AML-193 (cell line): ENCODE results near the gene PLCH2.

Source experiments
- DNase-seq, 2 experiments: peaks; one replicate each; lab custom pipeline; 2025; lab: John Stamatoyannopoulos, UW

Gene PLCH2

DNA sequence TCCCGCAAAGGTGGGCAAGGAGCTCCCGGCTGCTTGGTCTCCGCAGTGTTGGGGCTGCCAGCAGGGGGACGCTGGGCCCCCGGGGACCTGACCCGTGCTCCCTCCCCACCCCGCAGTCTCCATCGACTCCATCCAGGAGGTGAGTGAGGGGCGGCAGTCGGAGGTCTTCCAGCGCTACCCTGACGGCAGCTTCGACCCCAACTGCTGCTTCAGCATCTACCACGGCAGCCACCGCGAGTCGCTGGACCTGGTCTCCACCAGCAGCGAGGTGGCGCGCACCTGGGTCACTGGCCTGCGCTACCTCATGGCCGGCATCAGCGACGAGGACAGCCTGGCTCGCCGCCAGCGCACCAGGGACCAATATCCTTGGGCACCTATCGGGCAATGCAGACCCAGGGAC is 3.5 kb downstream of the PLCH2 start:
- no peak for DNase-seq

DNA sequence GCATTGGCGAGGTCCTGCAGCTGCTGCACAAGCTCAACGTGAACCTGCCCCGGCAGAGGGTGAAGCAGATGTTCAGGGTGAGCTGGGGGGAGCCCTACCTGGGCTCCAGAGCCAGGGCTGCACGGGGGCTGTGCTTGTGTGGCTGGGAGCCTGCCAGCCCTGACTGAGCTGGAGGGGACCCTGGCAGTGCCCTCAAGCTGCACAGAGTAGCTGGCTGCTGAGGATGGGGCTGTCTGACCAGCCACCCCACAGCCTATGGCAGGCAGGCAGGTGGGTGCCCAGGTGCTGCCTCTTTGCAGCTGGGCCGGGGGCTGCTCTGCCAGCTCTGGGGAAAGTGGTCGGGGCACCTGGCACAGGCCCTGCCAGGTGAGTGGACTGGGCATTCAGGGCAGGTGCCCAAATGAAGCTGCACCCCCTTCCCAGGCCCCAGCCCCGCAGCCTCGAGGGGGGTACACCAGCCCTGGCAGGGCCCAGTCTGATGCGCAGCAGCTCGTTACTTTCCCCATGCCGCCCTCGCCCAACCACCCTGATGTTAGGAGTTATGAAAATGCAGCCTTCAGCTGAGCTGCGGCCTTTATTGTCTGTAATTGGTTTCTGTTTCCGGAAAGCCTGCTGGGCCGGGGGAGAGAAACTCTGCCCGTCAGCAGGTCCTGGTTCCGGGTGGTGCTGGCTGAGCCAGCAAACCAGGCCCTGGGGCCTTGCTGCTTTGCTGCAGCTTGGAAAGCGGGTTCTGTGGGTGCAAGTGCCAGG is 4.3 kb downstream of the PLCH2 start:
- no peak for DNase-seq

DNA sequence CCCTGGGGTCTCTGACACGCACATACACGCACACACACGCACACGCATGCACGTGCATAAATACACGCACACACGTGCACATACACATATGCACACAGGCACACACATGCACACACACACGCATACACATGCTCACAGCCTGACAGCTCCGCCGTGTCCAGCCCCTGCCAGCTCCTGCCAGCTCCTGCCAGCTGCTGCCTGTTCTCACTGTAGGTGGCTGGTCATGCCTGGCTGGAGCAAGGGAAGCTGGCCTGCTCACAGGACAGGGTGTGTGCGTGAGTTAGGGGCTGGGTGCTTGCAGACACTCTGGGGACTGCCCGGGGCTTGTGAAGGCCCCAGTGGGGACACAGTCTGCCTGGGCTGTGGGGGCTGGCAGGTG is 4.9 kb downstream of the PLCH2 start:
- no peak for DNase-seq

DNA sequence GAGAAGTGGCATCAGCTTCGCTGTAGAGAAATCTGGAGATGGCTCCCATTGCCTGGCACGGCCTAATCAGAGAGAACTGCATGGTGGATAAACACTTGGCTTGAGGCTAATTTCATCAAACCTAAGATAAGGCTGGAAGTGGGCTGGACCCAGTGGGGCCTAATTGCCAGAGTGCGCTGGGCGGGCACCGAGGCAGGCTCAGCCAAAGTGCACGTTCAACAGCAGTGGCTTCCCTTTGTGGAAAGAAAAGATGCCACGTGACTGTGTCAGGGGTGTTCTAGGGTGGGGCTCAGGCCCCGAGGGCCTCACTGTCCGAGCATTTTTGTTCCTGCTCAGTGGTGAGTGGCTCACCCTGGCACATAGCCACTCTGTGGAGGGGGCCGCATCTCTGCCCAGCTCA is 5.8 kb downstream of the PLCH2 start:
- DNase-seq: no peak

DNA sequence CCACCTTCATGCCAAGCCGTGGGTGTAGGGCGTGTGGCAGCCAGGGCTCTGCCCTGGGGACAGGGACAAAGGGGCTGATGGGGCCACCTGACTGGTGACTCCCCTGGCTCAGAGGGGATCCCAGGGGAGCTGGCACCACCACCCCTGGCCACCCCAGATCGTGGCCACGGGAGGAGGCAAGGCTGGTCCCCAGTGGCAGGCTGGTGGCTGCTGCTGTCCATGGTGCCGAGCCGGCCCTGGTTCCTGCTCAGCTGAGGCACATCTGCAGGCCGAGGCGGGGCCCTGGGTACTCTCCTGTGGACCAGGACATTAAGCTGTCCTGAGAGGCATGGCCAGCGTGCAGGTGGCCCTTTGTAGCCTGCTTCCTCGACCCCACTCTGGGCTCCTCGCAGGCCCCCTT is 6.5 kb downstream of the PLCH2 start:
- no peak for DNase-seq

DNA sequence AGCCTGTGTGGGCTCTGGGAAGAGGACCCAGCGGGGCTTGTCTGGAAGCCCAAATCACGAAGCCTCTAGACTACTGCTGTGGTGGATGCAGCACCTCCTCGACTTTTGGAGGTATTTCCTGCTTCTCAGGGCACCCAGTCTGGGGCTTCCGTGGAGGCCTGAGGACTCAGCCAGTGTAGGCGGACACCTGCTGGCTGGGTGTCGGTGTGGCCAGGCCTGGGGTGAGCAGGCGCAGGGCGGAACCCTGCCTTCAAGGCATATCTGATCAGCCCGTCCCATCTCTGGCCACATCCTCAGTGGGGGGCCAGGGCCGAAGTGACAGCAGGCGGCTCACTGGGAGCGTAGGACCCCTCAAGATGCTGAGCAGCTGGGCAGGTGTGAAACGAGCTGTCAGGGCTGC is 6.9 kb downstream of the PLCH2 start:
- no peak for DNase-seq

DNA sequence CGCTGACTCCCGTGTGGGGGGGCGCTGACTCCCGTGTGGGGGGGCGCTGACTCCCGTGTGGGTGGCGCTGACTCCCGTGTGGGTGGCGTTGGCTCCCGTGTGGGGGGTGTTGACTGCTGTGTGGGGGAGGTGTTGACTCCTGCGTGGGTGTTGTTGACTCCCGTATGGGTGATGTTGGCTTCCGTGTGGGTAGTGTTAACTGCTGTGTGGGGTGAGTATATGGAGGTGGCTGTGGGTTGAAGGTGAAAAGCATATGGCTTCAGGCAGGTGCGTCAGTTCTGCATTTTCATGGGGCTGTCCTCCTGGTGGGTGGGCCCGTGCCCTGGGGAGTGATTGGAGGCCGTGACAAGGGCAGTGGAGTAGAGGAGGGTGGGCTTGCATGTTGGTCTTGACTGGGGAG is 7.9 kb downstream of the PLCH2 start:
- DNase-seq: no peak

DNA sequence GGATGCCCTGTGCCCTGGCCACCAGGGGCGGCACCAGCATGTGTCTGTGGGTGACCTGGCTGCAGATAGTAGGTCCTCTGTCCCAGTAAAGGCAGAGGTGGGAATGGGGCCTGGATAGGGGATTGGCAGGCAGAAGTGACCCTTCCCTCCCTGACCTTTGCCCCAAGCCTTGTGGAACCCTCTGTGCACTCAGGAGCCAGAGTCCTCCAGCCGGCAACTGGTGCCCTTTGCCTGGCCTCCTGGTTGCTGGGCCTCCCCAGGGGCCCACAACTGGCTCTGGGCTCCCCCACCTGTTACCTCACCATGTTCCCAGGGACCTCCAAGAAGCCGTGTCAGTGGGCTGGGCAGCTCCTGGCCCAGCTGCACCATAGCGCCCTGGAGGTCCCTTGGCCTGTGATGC is 10.0 kb downstream of the PLCH2 start:
- DNase-seq: no peak

DNA sequence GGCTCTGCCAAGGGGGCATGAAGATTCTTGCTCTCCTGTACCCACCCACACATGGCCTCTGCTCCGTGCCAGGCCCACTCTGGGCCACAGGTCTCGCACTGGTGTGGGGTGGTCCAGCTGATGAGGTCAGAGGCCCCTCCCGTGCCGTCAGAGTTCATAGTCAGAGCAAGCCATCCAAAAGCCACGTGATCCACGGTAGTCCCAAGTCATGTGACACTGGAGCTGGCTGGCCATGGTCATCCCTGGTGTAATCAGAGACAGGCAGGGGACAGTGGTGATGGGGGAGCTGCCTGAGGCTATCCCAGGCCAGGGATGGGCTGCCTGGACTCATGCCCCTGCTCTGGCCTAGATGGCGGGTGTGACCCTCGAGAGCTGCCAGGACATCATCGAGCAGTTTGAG is 10.5 kb downstream of the PLCH2 start:
- no peak for DNase-seq

DNA sequence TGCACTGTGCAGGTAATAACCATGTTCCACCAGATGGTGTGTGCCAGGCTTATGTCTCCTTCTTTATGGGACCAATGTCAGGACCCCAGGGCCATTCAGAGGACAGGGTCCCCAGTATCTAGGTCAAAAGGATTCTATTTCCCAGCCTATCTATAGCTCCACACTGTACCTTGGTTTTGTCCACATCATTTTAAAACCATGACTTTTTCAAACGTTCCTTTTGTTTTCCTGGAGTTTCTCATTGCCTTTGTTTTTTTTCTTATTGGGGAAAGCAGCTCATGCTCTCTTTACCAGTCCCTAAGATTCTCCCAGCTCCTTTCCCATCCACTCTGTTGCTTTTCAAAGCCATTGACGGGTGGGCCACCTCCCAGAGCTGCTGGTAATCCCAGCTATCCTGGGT is 12.6 kb downstream of the PLCH2 start:
- no peak for DNase-seq

DNA sequence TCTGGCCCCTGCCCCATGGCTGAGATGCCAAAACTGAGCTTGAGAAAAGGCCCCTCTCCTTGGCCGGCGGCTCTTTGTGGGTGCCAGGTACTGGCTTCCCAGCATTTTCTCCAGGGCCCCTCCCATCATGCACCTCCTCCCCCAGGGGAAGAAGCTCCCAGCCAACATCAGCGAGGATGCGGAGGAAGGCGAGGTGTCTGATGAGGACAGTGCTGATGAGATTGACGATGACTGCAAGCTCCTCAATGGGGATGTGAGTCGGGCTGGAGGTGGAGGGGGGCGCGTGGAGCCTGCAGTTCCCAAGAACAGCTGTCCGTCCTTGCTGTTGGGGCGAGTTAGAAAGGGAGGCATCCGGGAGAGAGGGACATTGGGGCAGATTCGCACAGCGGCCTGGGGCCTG is 13.5 kb downstream of the PLCH2 start:
- DNase-seq: no peak

DNA sequence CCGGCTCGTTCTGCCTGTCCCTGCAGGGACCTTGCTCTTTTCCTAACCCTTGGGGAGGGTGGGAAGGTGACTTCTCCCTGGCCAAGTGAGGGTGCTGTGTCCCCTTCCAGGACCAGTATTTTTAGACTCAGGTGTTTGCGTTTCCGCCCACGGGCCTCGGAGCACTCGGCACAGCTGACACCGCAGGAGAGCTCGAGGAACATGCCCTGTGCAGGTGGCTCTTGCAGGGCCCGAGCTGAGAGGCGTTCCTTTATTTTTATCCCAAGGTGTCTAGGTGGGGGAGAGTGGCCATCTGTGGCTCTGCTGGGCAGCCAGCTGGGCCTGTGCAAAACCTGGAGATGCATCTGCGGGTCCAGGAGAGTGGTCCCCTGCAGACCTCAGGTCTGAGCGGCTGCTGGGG is 16.0 kb downstream of the PLCH2 start:
- DNase-seq: no peak

DNA sequence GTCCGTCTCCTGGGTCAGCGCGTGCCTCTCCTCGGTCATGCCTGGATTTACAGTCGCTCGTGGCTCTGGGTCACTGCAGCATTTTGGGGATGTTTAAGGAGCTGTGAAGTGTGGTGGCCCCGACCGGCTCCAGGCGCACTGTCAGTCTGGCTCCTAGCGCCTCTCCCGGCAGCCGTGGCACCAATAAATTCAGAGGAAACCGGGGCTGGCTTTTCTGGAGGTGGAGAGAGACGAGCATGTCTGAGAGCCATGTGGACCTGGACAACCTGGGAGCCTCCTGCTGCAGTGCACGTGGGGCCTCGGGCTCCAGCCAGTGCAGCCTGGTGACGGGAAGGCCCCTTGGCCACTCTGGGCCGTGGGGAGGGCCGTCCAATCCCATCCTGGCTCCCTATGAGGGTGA is 17.1 kb downstream of the PLCH2 start:
- DNase-seq: no peak

DNA sequence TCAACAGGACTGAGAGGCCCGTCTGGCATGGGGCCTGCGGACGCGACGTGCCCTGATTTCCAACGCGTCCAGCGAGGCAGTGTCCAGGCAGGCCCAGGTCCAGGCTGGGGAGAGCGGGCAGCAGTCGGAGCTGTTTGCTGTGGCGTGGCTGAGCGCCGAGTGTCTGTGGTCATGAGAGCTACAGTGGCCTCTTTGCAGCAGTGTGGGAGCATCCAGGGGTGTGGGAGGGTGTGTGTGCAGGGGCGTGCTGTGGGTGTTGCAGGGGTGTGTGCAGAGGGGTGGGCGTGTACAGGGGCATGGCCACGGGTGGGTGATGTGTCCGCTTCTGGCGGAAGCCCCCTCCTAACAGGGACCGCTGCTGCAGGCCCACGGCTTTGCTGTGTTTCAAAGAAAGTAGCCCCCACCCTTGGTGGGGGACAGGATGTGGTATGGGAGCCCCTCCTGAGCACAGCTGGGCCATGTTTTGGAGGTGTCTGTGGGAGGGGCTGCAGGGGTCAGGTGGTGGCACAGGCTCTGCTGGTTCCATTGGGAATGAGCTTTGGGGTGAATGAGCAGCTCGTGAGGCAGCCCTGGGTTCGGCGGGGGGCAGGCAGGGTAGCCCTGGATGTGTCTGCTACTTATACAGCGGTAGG is 17.7 kb downstream of the PLCH2 start:
- DNase-seq: no peak

DNA sequence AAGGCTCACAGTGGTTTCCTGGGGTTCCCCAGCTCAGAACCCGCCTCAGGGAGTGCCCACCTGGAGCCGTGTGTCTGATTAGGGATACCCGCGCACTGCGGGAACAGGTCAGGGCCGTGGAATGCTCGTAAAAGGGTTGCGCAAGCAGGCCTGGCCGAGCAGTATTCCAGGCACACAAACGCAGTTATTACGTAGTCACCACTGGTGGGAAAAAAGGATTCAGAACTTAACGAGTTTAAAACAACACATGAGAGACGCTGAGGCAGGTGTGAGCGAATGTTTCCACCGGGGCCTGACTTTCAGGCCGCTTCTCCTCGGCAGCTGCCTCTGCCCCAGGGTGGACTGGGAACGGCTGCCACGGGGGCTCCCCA is 18.2 kb downstream of the PLCH2 start:
- DNase-seq: no peak

DNA sequence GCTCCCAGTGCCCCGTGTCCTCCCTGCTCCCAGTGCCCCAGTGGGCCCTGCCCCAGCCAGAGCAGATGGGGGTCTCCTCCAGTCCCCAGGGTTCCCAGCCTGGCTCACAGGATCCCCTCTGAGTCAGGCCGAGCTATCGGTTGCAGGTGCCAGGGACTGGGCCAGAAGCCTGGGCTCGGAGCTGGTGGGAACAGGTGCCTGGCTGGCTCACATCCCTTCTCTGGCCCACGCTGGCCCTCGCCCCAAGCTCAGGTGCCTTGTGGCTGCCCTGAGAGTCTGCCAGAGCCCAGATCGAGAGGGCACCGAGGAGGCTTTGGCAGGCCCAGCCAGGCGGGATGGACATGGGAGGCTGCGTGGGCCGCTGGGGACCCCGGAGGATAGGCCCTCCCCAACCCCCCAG is 18.9 kb downstream of the PLCH2 start:
- no peak for DNase-seq

DNA sequence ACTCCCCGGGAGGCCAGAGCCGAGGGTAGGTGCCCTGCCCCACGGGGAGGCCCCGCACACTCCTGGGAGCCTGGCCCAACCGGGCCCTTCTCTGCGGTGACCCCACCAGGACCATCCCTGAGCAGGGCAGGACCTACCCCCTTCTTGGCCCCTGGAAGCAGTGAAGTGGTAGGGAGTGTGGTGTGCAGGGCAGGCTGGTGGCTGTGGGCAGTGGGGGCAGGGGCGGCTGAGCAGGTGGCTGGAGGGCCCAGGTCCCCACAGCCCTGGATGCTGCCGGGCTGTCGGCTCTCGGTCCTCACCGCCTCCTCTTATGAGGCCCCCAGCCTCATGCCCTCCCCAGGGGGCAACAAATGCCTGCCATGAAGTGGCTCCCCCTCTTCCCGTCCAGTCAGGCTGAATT is 19.5 kb downstream of the PLCH2 start:
- no peak for DNase-seq

DNA sequence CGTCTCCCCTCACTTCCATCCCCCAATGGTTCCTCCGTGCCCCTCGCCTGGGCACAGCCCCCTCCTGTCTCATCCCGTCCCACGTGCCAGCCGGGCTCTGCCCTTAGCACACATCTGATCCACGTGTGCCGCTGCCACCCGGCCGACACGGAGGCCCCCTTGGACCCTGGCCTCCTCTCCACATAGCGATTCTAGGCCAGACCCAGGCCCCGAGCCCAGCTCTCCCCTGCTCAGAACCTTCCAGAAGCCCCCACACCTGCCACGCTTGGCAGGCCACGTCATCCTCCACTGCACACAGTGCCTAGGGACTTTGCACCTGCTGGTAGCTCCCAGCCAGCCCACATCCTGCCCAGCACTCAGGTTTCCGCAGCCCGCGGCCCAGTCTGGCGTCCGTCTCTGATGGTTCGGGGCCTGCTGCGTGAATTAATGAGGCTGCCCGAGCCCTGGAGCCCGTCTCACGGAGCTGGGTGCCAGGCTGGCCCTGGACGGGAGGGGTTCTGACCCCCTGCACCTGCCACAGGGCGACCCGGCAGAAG is 20.1 kb downstream of the PLCH2 start:
- DNase-seq: no peak

DNA sequence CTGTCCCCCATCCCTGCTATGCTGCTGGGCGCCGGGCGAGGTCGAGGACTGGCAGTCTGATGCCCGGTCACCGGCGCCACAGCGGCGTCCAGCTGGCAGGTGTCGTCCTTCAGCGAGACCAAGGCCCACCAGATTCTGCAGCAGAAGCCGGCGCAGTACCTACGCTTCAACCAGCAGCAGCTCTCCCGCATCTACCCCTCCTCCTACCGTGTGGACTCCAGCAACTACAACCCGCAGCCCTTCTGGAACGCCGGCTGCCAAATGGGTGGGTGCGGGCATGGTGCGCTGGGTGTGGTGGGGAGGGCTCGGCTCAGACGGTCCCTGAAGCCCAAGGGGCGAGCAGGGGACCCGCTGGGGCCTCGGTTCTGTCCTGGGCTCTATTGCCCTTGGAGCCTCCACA is 20.7 kb downstream of the PLCH2 start:
- no peak for DNase-seq

DNA sequence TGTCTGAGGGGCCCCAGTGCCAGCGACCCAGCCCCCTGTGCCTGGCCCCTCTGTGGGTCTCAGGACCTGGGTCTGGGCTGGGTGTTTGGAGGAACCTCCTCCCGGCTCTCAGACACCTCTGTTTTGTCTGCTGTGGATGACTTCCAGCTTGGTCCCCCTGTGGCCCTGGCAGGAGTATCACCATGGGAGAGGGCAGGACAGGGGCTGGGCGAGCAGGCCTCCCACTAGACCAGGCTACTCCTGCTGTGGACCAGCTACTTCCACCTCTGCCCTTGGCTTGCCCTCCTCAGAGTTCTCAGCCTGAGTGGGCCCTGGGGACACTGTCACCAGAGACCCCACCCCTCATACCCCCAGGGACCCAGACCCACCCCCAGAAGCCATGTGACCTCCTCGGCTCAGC is 21.8 kb downstream of the PLCH2 start:
- no peak for DNase-seq

DNA sequence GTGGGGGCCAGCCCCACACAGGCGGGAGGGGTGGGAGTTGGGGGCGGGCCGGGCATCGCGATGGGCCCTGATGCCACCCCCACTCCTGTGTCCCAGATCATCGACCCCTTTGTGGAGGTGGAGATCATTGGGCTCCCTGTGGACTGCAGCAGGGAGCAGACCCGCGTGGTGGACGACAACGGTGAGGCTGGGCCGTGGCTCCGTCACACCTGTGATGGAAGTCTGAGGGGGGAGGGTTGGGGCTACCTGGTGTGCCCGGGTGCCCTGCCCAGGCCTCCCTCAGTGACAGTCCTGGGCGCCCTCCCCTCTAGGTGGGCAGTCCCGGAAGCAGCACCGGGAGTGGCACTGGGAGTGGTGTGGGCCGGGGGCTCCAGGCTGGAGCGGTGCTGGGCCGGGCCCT is 22.6 kb downstream of the PLCH2 start:
- DNase-seq: no peak

DNA sequence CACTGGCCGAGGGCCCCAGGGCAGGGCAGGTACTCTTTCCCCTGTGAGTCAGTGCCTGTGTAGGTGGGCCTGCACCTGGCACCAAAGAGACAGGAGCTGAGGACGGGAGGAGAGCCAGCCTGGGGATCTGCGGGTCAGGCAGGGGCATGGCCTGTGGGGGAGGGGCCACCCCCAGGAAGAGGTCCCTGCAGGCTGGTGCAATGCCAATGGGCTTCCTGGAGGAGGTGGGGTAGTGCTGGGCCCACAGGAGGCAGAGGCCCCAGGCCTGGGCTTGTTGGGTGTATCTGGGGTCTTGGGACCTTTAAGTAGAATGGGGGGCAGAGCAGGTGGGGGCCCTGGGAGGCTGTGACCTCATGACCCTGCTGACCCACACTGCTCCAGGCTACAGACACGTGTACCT is 23.2 kb downstream of the PLCH2 start:
- DNase-seq: no peak

DNA sequence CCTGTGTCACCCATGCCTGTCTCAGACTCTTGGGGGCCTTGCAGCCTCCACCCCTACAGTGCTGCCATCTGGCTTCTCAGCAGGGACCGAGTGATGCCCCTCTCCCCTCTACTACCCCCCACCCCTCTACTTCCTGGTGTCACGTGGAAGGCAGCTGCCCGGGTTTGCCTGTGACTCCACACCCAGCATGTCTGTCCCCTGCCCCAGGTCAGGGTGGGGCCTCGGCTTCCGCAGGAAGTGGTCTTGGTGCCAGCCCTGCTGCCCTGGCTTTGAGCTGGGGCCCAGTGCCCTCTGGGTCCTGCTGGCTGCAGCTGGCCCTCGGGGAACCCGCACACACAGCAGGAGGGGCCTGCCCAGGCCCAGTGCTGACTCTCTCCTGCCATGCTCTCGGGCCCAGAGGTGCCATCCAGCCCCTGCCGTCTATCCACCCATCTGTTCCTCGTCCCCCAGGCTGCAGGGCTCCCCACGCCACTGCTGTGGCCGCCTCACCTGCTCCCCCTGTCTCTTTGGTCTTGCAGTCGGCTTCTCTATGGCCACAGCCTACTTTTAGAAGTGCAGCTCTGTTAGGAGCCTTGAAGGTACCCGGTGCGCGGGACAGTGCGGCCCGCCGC is 24.0 kb downstream of the PLCH2 start:
- no peak for DNase-seq
